Liver (tissue), 9 donors: ENCODE results near the gene DIP2A. TPM values are rescaled to one million over a fixed set of nuclear protein-coding genes. Genes with fewer than 3 reads are reported as not detected.

Experiments used
- DNase-seq: peaks from one replicate; pipeline ENCODE4 v3.0.0-alpha.2; 2017; ENCODE audit warnings: low spot score
- H3K27ac ChIP-seq, 2 donors: one replicate each; pipeline ENCODE4 v1.7.0; 2013; ENCODE audit warnings: inconsistent platforms in 2 of 2, low read length in 2 of 2, control low read depth in 1 of 2, low read depth in 1 of 2, mild to moderate bottlenecking in 1 of 2
- H3K27me3 ChIP-seq, 4 donors: one replicate each; pipeline versions ENCODE4 v1.6.1 to v1.7.0; 2013; ENCODE audit warnings: low read length in 3 of 4, inconsistent platforms in 1 of 4, mild to moderate bottlenecking in 1 of 4, moderate library complexity in 1 of 4; ENCODE audit not compliant: control insufficient read depth in 4 of 4, insufficient read depth in 4 of 4
- H3K36me3 ChIP-seq, 4 donors: one replicate each; pipeline versions ENCODE4 v1.6.1 to v1.7.0; 2013; ENCODE audit warnings: low read length in 3 of 4, mild to moderate bottlenecking in 3 of 4, low read depth in 1 of 4, moderate library complexity in 1 of 4; ENCODE audit not compliant: control insufficient read depth in 4 of 4, insufficient read depth in 3 of 4
- H3K4me1 ChIP-seq, 4 donors: one replicate each; pipeline versions ENCODE4 v1.6.1 to v1.7.0; 2013; ENCODE audit warnings: low read length in 3 of 4, mild to moderate bottlenecking in 3 of 4, moderate library complexity in 1 of 4; ENCODE audit not compliant: control insufficient read depth in 4 of 4, insufficient read depth in 4 of 4
- H3K4me3 ChIP-seq, 3 donors: one replicate each; pipeline versions ENCODE4 v1.6.1 to v1.7.0; 2013; ENCODE audit warnings: low read length in 3 of 3, control low read depth in 1 of 3, low read depth in 1 of 3, mild to moderate bottlenecking in 1 of 3
- H3K9ac ChIP-seq, 2 donors: one replicate each; pipeline ENCODE4 v1.7.0; 2013; ENCODE audit warnings: low read length in 2 of 2, mild to moderate bottlenecking in 2 of 2, moderate library complexity in 2 of 2, control low read depth in 1 of 2, low read depth in 1 of 2
- H3K9me3 ChIP-seq, 4 donors: one replicate each; pipeline versions ENCODE4 v1.6.1 to v1.7.0; 2013; ENCODE audit warnings: low read length in 3 of 4; ENCODE audit not compliant: control insufficient read depth in 4 of 4
- ATF3 ChIP-seq: IDR thresholded peaks from 2 replicates; pipeline ENCODE4 v1.6.1; 2016; ENCODE audit warnings: antibody characterized with exemption
- EGR1 ChIP-seq, 2 donors: IDR thresholded peaks; 2 replicates each; pipeline ENCODE4 v1.6.1; 2016 to 2018; ENCODE audit warnings: antibody characterized with exemption in 2 of 2, low read depth in 2 of 2
- FOXA1 ChIP-seq: IDR thresholded peaks from 2 replicates; pipeline ENCODE4 v1.6.1; 2016; ENCODE audit warnings: antibody characterized with exemption
- FOXA2 ChIP-seq: IDR thresholded peaks from 2 replicates; pipeline ENCODE4 v1.6.1; 2016; ENCODE audit warnings: antibody characterized with exemption
- GABPA ChIP-seq, 2 donors: IDR thresholded peaks in 1 of 2; conservative IDR thresholded peaks in 1 of 2; 2 replicates each; pipeline ENCODE4 v1.6.1; 2016; ENCODE audit warnings: antibody characterized with exemption in 2 of 2, mild to moderate bottlenecking in 1 of 2, moderate library complexity in 1 of 2
- HNF4A ChIP-seq, 2 donors: conservative IDR thresholded peaks; 2 replicates each; pipeline ENCODE4 v1.6.1; 2016; ENCODE audit warnings: antibody characterized with exemption in 2 of 2, mild to moderate bottlenecking in 2 of 2
- HNF4G ChIP-seq: IDR thresholded peaks from 2 replicates; pipeline ENCODE4 v1.6.1; 2016; ENCODE audit warnings: antibody characterized with exemption
- JUND ChIP-seq, 2 donors: IDR thresholded peaks; 2 replicates each; pipeline ENCODE4 v1.6.1; 2016; ENCODE audit warnings: antibody characterized with exemption in 2 of 2
- NR2F2 ChIP-seq: IDR thresholded peaks from 2 replicates; pipeline ENCODE4 v1.6.1; 2016; ENCODE audit warnings: antibody characterized with exemption
- RAD21 ChIP-seq, 2 donors: IDR thresholded peaks; 2 replicates each; pipeline ENCODE4 v1.6.1; 2016; ENCODE audit warnings: antibody characterized with exemption in 2 of 2, mild to moderate bottlenecking in 2 of 2
- REST ChIP-seq: IDR thresholded peaks from 2 replicates; pipeline ENCODE4 v1.6.1; 2016; ENCODE audit warnings: antibody characterized with exemption, mild to moderate bottlenecking
- RXRA ChIP-seq, 2 donors: IDR thresholded peaks; 2 replicates each; pipeline ENCODE4 v1.6.1; 2017 to 2018; ENCODE audit warnings: antibody characterized with exemption in 2 of 2, mild to moderate bottlenecking in 1 of 2
- SP1 ChIP-seq: IDR thresholded peaks from 2 replicates; pipeline ENCODE4 v1.6.1; 2018; ENCODE audit warnings: antibody characterized with exemption, mild to moderate bottlenecking
- TAF1 ChIP-seq: conservative IDR thresholded peaks from 2 replicates; pipeline ENCODE4 v1.6.1; 2016; ENCODE audit warnings: antibody characterized with exemption, mild to moderate bottlenecking
- YY1 ChIP-seq: IDR thresholded peaks from 2 replicates; pipeline ENCODE4 v1.6.1; 2016; ENCODE audit warnings: antibody characterized with exemption, mild to moderate bottlenecking
- ZBTB33 ChIP-seq: IDR thresholded peaks from 2 replicates; pipeline ENCODE4 v1.6.1; 2016; ENCODE audit warnings: antibody characterized with exemption
- WGBS: extraction: QIAGEN DNeasy Blood & Tissue Kit; methylation state at CpG from one replicate; pipeline ENCODE4 v1.1.7; 2013; 5-methylcytosine and 5-hydroxymethylcytosine counted together
- polyA plus RNA-seq, 2 donors: library from polyadenylated mRNA; stranded (reverse) in 1 of 2; unstranded in 1 of 2; fragments of 200-250 nt in 1 of 2; fragments of >200 nt in 1 of 2; fragmentation: Nextera tagmentation in 1 of 2; extraction: Ambion mirVana in 1 of 2; gene quantifications; one replicate each; pipeline versions ENCODE4 v1.2.1 to v1.2.3, GENCODE V29; 2013 to 2015
- total RNA-seq, 2 donors: library from RNA; depleted of rRNA; stranded (reverse); fragments of >200 nt; gene quantifications; one replicate each; pipeline ENCODE4 v1.2.3, GENCODE V29; 2014
- TF ChIP-seq, protein P1 (sequence below): fragments of 150-350 bp; IDR thresholded peaks from 2 replicates; pipeline ENCODE4 v1.5.1; 2017; ENCODE audit warnings: improper control_type of control experiment, low read depth, low read length; ENCODE audit not compliant: missing input control
- TF ChIP-seq, protein P2 (sequence below): IDR thresholded peaks from 2 replicates; pipeline ENCODE4 v1.6.1; 2016; ENCODE audit warnings: antibody characterized with exemption
- donor health status: healthy.
- donor health status: healthy.
- donor health status: healthy.
- donor health status: healthy.
- donor health status: healthy.

Gene DIP2A
- total and polyA plus RNA-seq, 4 donors: 3.8 to 21.7 (median 7.5) TPM

GRCh38 chr21:46604975-46605766, 146.5 kb downstream of the DIP2A start, which contains the start of gene S100B:
Gene S100B (minus strand): TSS chr21:46605082. CDS start chr21:46602415, 2,667 bp downstream.
- H3K9me3 ChIP-seq: peaks cover 0 to 2% (median 2%) of the 10 kb centered on the region in 4 donors
- H3K4me1 ChIP-seq: no peaks in the 10 kb centered on the region
- 74% methylated on average over 15 of the region's 15 CpGs for WGBS
- peaks cover 0 to 3% (median 0%) of the 10 kb centered on the region in 4 donors for H3K27me3 ChIP-seq
- H3K9ac ChIP-seq: no peak within 1 kb of the TSS
- no peak for TF ChIP-seq HNF4A (conservative IDR thresholded peaks at IDR 0.05)
- TF ChIP-seq TAF1: no peak
- TF ChIP-seq, protein P1, sequence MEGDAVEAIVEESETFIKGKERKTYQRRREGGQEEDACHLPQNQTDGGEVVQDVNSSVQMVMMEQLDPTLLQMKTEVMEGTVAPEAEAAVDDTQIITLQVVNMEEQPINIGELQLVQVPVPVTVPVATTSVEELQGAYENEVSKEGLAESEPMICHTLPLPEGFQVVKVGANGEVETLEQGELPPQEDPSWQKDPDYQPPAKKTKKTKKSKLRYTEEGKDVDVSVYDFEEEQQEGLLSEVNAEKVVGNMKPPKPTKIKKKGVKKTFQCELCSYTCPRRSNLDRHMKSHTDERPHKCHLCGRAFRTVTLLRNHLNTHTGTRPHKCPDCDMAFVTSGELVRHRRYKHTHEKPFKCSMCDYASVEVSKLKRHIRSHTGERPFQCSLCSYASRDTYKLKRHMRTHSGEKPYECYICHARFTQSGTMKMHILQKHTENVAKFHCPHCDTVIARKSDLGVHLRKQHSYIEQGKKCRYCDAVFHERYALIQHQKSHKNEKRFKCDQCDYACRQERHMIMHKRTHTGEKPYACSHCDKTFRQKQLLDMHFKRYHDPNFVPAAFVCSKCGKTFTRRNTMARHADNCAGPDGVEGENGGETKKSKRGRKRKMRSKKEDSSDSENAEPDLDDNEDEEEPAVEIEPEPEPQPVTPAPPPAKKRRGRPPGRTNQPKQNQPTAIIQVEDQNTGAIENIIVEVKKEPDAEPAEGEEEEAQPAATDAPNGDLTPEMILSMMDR: no peak
- TF ChIP-seq FOXA2: no peak
- no peak for TF ChIP-seq JUND (IDR thresholded peaks at IDR 0.05)
- TF ChIP-seq ZBTB33: no peak
- TF ChIP-seq HNF4G: no peak
- TF ChIP-seq RAD21 (IDR thresholded peaks at IDR 0.05): no peak
- TF ChIP-seq ATF3: no peak
- TF ChIP-seq SP1: no peak
- TF ChIP-seq EGR1 (IDR thresholded peaks at IDR 0.05; ENCODE audit: low read depth in 2 of 2): no peak
- no peak for TF ChIP-seq RXRA (IDR thresholded peaks at IDR 0.05)
- no peak for TF ChIP-seq FOXA1
- TF ChIP-seq, protein P2, sequence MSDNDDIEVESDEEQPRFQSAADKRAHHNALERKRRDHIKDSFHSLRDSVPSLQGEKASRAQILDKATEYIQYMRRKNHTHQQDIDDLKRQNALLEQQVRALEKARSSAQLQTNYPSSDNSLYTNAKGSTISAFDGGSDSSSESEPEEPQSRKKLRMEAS: no peak
- DNase-seq: peak; percentile 27
- H3K36me3 ChIP-seq: no peaks in the 10 kb centered on the region
- H3K27ac ChIP-seq: no peak within 1 kb of the TSS
- no peak within 1 kb of the TSS for H3K4me3 ChIP-seq

DNA sequence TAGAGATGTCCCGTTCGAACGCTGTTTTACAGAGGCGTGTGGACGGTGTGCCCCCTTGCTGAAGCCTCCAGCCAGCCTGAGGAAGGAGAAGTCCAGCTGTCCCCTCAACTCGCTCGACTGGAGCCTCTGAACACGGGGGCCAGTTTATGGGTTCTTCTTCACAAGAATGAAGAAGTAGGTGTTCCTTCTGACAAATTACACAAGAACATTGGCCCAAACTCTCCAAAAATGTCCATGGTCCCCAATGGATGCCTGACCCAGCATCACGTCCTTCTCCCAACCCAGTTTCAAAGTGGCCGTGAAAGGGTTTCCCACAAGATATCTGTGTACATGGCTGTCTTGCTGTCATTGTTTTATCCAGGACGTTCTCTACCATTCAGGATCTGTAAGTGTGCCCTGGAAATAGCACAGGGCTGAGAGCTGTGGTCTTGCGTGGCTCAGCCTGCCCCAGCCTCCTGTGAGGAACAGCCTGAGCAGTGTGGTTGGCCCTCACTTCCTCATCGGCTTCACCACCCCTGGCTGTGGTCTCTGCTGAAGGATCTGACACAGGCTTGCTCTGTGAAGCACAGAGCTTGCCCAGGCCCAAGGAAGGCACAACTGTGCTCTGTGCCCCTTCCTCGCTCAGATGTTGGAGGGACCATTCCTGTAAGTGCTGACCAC, 147.2 kb downstream of the DIP2A start:
- WGBS: 83% methylated on average over 14 of the region's 14 CpGs
- Histone ChIP-seq H3K27ac (no peak overlapping the region), H3K4me1 (no peaks in the 10 kb centered on the region), H3K4me3 (no peak overlapping the region), H3K9me3 (peaks cover 0 to 7% (median 5%) of the 10 kb centered on the region in 4 donors), H3K27me3 (peaks cover 0 to 3% (median 0%) of the 10 kb centered on the region in 4 donors), H3K36me3 (no peaks in the 10 kb centered on the region), H3K9ac (no peak overlapping the region)
- DNase-seq: peak; percentile 32
- no peak for TF ChIP-seq TAF1
- TF ChIP-seq FOXA2: no peak
- no peak for TF ChIP-seq JUND (IDR thresholded peaks at IDR 0.05)
- TF ChIP-seq HNF4A (conservative IDR thresholded peaks at IDR 0.05): no peak
- TF ChIP-seq YY1: no peak
- no peak for TF ChIP-seq ATF3
- TF ChIP-seq GABPA (IDR thresholded peaks at IDR 0.05 in 1 of 2, conservative IDR thresholded peaks at IDR 0.05 in 1 of 2): no peak
- TF ChIP-seq SP1: no peak
- no peak for TF ChIP-seq NR2F2
- TF ChIP-seq REST: no peak
- no peak for TF ChIP-seq RXRA (IDR thresholded peaks at IDR 0.05)
- TF ChIP-seq, protein P2: no peak
- TF ChIP-seq, protein P1: no peak
